ENCODE results near the gene ENTPD6. TPM values are rescaled to one million over a fixed set of nuclear protein-coding genes. Genes with fewer than 3 reads are reported as not detected.

The ENTPD6 gene
- total RNA-seq, 3 donors from 2014 or later (not counting 1 experiment from before 2014, with no cell fraction given) = 36.4 to 43.1 (median 41.4) TPM

DNA sequence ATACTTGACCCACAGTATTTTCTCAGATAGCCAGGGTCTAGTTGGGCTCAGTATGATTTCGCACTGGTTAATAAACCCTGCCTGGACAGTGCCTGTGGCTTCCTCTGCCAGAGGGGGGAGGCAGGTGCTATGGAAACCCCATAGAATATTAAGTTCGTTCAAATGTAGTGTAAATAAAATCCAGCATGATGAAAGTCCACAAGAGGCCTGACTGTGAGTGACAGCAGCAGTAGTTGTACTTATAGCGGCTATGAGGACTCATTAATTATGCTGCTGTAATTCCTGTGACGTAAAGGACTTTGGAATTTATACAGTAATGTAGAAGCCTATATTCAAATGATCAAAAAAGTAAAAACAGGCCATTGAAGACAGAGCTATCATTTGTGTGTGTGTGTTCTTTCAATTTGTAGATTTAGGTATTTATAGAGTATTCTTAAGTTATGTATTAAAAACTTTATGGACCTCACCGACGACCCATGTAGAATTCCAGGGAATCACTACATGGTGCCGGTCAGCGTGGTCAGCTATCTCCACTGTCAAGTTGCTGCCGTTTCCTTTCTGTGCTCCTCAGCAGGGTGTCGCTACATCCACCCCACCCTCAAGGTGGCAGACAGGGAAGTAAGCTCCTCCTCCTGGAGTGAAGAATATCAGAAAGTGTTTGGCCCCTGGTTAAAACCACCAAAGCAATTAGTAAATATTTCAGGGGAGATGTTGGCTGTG, 62.4 kb downstream of the ENTPD6 start:
- intact Hi-C loops (cut with micrococcal nuclease) = no loop called here
- ATAC-seq (no peak), DNase-seq (no peak)
- no peaks in the 10 kb centered on the region for H3K27me3 ChIP-seq (ENCODE audit: control insufficient read depth, insufficient read depth, low read length)
- H3K36me3 ChIP-seq (ENCODE audit: control insufficient read depth, insufficient read depth, low read length) = peaks cover 6% of the 10 kb centered on the region
- H3K4me3 ChIP-seq (ENCODE audit: low read length) = no peak overlapping the region
- WGBS (ENCODE audit: insufficient coverage) = 91% methylated on average over 9 of the region's 10 CpGs
- H3K9me3 Mint-ChIP-seq = no peaks in the 10 kb centered on the region
- H3K36me3 Mint-ChIP-seq = no peaks in the 10 kb centered on the region
- H3K4me1 Mint-ChIP-seq = peaks cover 0 to 10% of the 10 kb centered on the region in 2 donors
- no peak for TF ChIP-seq CTCF (IDR thresholded peaks at IDR 0.05)
- no peak overlapping the region for H3K27ac ChIP-seq (ENCODE audit: low read length)
- H3K9me3 ChIP-seq (ENCODE audit: control insufficient read depth, insufficient read depth, low read length) = no peaks in the 10 kb centered on the region
- no peak overlapping the region for H3K4me3 Mint-ChIP-seq
- H3K27me3 Mint-ChIP-seq (ENCODE audit: low read depth in 2 of 2) = no peaks in the 10 kb centered on the region
- no peaks in the 10 kb centered on the region for H3K4me1 ChIP-seq (ENCODE audit: control insufficient read depth, insufficient read depth, low read length)
- H3K27ac Mint-ChIP-seq = no peak overlapping the region

DNA sequence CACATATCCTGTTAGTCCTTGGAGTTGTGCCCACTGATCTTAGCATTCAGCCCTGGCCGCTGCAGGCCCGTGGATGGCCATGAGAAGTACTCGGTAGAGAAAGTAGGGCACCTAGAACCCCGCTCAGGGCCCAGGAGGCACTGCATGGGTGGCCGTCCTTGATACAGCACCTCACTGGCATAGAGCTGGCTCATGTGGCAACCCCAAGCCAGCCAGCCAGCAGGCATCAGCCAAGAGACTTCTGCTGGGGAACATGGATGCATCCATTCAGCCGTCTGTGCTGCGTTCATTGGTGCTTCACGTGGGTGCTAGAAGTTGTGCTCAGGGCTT, 62.9 kb downstream of the ENTPD6 start:
- DNase-seq (no peak), ATAC-seq (no peak)
- H3K4me1 ChIP-seq (ENCODE audit: control insufficient read depth, insufficient read depth, low read length) = no peaks in the 10 kb centered on the region
- H3K4me1 Mint-ChIP-seq = peaks cover 0 to 10% of the 10 kb centered on the region in 2 donors
- H3K27me3 Mint-ChIP-seq (ENCODE audit: low read depth in 2 of 2) = no peaks in the 10 kb centered on the region
- H3K4me3 ChIP-seq (ENCODE audit: low read length) = no peak overlapping the region
- no peaks in the 10 kb centered on the region for H3K9me3 ChIP-seq (ENCODE audit: control insufficient read depth, insufficient read depth, low read length)
- H3K27ac ChIP-seq (ENCODE audit: low read length) = no peak overlapping the region
- no peaks in the 10 kb centered on the region for H3K9me3 Mint-ChIP-seq
- H3K4me3 Mint-ChIP-seq = no peak overlapping the region
- no peak overlapping the region for H3K27ac Mint-ChIP-seq
- WGBS (ENCODE audit: insufficient coverage) = 96% methylated on average over 8 of the region's 8 CpGs
- H3K27me3 ChIP-seq (ENCODE audit: control insufficient read depth, insufficient read depth, low read length) = no peaks in the 10 kb centered on the region
- intact Hi-C loops (cut with micrococcal nuclease) = no loop called here
- no peaks in the 10 kb centered on the region for H3K36me3 Mint-ChIP-seq
- peaks cover 6% of the 10 kb centered on the region for H3K36me3 ChIP-seq (ENCODE audit: control insufficient read depth, insufficient read depth, low read length)
- TF ChIP-seq CTCF (IDR thresholded peaks at IDR 0.05) = no peak

- no peaks in the 10 kb centered on the region for H3K9me3 ChIP-seq (ENCODE audit: control insufficient read depth, insufficient read depth, low read length)
- no peak overlapping the region for H3K4me3 ChIP-seq (ENCODE audit: low read length)
- TF ChIP-seq CTCF (IDR thresholded peaks at IDR 0.05) = no peak
- no peak for ATAC-seq
- no peaks in the 10 kb centered on the region for H3K4me1 ChIP-seq (ENCODE audit: control insufficient read depth, insufficient read depth, low read length)
- Mint-ChIP-seq H3K36me3 (no peaks in the 10 kb centered on the region), H3K4me1 (peaks cover 0 to 10% of the 10 kb centered on the region in 2 donors), H3K4me3 (no peak overlapping the region), H3K27me3 (ENCODE audit: low read depth in 2 of 2) (no peaks in the 10 kb centered on the region), H3K27ac (no peak overlapping the region), H3K9me3 (no peaks in the 10 kb centered on the region)
- H3K36me3 ChIP-seq (ENCODE audit: control insufficient read depth, insufficient read depth, low read length) = peaks cover 6% of the 10 kb centered on the region
- no peaks in the 10 kb centered on the region for H3K27me3 ChIP-seq (ENCODE audit: control insufficient read depth, insufficient read depth, low read length)
- WGBS (ENCODE audit: insufficient coverage) = 90% methylated on average over 3 of the region's 4 CpGs
- intact Hi-C loops (cut with micrococcal nuclease) = no loop called here
- DNase-seq = no peak
- no peak overlapping the region for H3K27ac ChIP-seq (ENCODE audit: low read length)
These were observed 63.3 kb downstream of the ENTPD6 start for GRCh38 chr20:25258828-25259227.

DNA sequence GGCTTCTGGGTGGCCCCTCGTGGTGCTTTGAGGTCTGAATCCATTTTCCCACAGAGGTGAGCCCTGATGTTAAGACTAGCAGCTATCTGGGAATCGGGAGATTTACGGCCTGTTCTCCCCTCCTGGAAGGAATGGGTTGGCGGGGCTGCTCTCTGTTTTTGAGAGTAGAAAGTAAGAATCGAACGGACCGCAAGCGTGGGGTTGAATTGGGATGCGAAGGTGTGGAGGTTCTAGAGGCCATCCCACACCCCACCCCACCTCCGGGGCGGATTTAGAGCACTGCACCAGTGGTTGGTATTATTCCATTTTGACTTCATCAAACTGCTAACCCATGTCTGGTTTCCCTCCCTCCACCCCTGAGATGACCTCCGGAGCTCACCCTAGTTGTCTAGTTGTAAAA, 63.8 kb downstream of the ENTPD6 start:
- Mint-ChIP-seq H3K36me3 (no peaks in the 10 kb centered on the region), H3K9me3 (no peaks in the 10 kb centered on the region), H3K4me3 (no peak overlapping the region), H3K27me3 (ENCODE audit: low read depth in 2 of 2) (no peaks in the 10 kb centered on the region), H3K27ac (no peak overlapping the region), H3K4me1 (peaks cover 0 to 14% of the 10 kb centered on the region in 2 donors)
- 96% methylated on average over 8 of the region's 12 CpGs for WGBS (ENCODE audit: insufficient coverage)
- Histone ChIP-seq H3K9me3 (ENCODE audit: control insufficient read depth, insufficient read depth, low read length) (no peaks in the 10 kb centered on the region), H3K4me1 (ENCODE audit: control insufficient read depth, insufficient read depth, low read length) (no peaks in the 10 kb centered on the region), H3K36me3 (ENCODE audit: control insufficient read depth, insufficient read depth, low read length) (peaks cover 6% of the 10 kb centered on the region), H3K27ac (ENCODE audit: low read length) (no peak overlapping the region), H3K4me3 (ENCODE audit: low read length) (no peak overlapping the region), H3K27me3 (ENCODE audit: control insufficient read depth, insufficient read depth, low read length) (no peaks in the 10 kb centered on the region)
- no peak for TF ChIP-seq CTCF (IDR thresholded peaks at IDR 0.05)
- intact Hi-C loops (cut with micrococcal nuclease) = no loop called here
- DNase-seq = no peak
- no peak for ATAC-seq
